SU-DHL-6 (cell line): ENCODE data around the gene PRKCA.
"Not testable (repeated sequence)": the region's sequence is repeated elsewhere in the genome, so short reads cannot be mapped to it uniquely, and the experiment has no call there.

Experiments used
- H2AFZ ChIP-seq: fragments of 200-600 bp; sonication (generic); 2 replicates; pipeline ENCODE4 v1.6.1; 2014; ENCODE audit warnings: low read depth, mild to moderate bottlenecking, moderate library complexity, mixed read lengths, antibody characterized with exemption, low read length; ENCODE audit not compliant: severe bottlenecking
- H3F3A ChIP-seq: fragments of 200-600 bp; shearing (Covaris generic); 2 replicates; pipeline ENCODE4 v1.6.0; 2016; ENCODE audit warnings: antibody characterized with exemption, mild to moderate bottlenecking; ENCODE audit not compliant: insufficient read depth
- H3K27ac ChIP-seq: fragments of 200-600 bp; sonication (generic); 2 replicates; pipeline ENCODE4 v1.5.1; 2016; ENCODE audit warnings: low read depth, mild to moderate bottlenecking, low read length, moderate library complexity, mixed read lengths
- H3K27me3 ChIP-seq: fragments of 200-600 bp; sonication (generic), shearing (Covaris generic); 2 replicates; pipeline ENCODE4 v1.6.0; 2014; ENCODE audit warnings: mild to moderate bottlenecking, low read length
- H3K36me3 ChIP-seq: fragments of 200-600 bp; sonication (generic); 2 replicates; pipeline ENCODE4 v1.6.1; 2014; ENCODE audit warnings: mild to moderate bottlenecking, low read length, mixed read lengths
- H3K4me2 ChIP-seq: fragments of 300-600, 200-600 bp; shearing (Covaris generic), sonication (generic); 2 replicates; pipeline ENCODE4 v1.6.0; 2014; ENCODE audit warnings: low read length, low read depth, mild to moderate bottlenecking; ENCODE audit not compliant: poor library complexity, severe bottlenecking
- H3K4me3 ChIP-seq: fragments of 200-600 bp; sonication (generic); 2 replicates; pipeline ENCODE4 v1.5.1; 2014; ENCODE audit warnings: antibody characterized with exemption, low read length, mild to moderate bottlenecking, mixed read lengths; ENCODE audit not compliant: insufficient read depth, poor library complexity, severe bottlenecking
- H3K79me2 ChIP-seq: fragments of 200-600 bp; sonication (generic); 2 replicates; pipeline ENCODE4 v1.6.1; 2014; ENCODE audit warnings: mild to moderate bottlenecking, low read length, moderate library complexity; ENCODE audit not compliant: insufficient read depth
- H3K9ac ChIP-seq: fragments of 200-600 bp; sonication (generic); 2 replicates; pipeline ENCODE4 v1.7.0; 2014; ENCODE audit warnings: mild to moderate bottlenecking, low read length
- H3K9me2 ChIP-seq: fragments of 200-600 bp; sonication (generic); replicated peaks from 2 replicates; pipeline ENCODE4 v1.6.1; 2014; ENCODE audit warnings: low read length; ENCODE audit not compliant: insufficient read depth
- H3K9me3 ChIP-seq: fragments of 200-600 bp; sonication (generic); 2 replicates; pipeline ENCODE4 v1.6.1; 2014; ENCODE audit warnings: low read length, mixed read lengths; ENCODE audit not compliant: insufficient read depth
- H4K20me1 ChIP-seq: fragments of 200-600 bp; sonication (generic); 2 replicates; pipeline ENCODE4 v1.6.1; 2014; ENCODE audit warnings: low read depth, mild to moderate bottlenecking, antibody characterized with exemption, low read length, moderate library complexity, mixed read lengths
- EZH2phosphoT487 ChIP-seq: fragments of 200-600 bp; sonication (generic), shearing (Covaris generic); conservative IDR thresholded peaks from 2 replicates; pipeline ENCODE4 v1.6.1; 2018; ENCODE audit warnings: mild to moderate bottlenecking, antibody characterized with exemption, low read length, moderate library complexity, mixed read lengths
- TF ChIP-seq, protein P1 (sequence below): fragments of 200-600 bp; sonication (generic); IDR thresholded peaks from one replicate; pipeline ENCODE4 v1.5.1; 2017; ENCODE audit warnings: antibody characterized with exemption, mild to moderate bottlenecking, low read length, moderate library complexity; ENCODE audit not compliant: insufficient read depth, poor library complexity, severe bottlenecking

The PRKCA gene

GRCh38 chr17:66357037-66357436 lies 54.6 kb downstream of the PRKCA start:
- Histone ChIP-seq H4K20me1 (peaks cover 30% of the 10 kb centered on the region; the same call in 1 of the 2 replicates), H3K27ac (no peak overlapping the region), H3K36me3 (no peaks in the 10 kb centered on the region; the same call in 1 of the 2 replicates), H3K4me2 (no peak overlapping the region), H2AFZ (no peak overlapping the region), H3F3A (peaks cover 13% of the 10 kb centered on the region), H3K9me2 (no peaks in the 10 kb centered on the region), H3K9ac (no peak overlapping the region), H3K79me2 (peaks cover 99% of the 10 kb centered on the region), H3K9me3 (no peaks in the 10 kb centered on the region), H3K27me3 (no peaks in the 10 kb centered on the region), H3K4me3 (no peak overlapping the region)
- no peak for TF ChIP-seq EZH2phosphoT487
- TF ChIP-seq, protein P1, sequence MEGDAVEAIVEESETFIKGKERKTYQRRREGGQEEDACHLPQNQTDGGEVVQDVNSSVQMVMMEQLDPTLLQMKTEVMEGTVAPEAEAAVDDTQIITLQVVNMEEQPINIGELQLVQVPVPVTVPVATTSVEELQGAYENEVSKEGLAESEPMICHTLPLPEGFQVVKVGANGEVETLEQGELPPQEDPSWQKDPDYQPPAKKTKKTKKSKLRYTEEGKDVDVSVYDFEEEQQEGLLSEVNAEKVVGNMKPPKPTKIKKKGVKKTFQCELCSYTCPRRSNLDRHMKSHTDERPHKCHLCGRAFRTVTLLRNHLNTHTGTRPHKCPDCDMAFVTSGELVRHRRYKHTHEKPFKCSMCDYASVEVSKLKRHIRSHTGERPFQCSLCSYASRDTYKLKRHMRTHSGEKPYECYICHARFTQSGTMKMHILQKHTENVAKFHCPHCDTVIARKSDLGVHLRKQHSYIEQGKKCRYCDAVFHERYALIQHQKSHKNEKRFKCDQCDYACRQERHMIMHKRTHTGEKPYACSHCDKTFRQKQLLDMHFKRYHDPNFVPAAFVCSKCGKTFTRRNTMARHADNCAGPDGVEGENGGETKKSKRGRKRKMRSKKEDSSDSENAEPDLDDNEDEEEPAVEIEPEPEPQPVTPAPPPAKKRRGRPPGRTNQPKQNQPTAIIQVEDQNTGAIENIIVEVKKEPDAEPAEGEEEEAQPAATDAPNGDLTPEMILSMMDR = no peak

DNA sequence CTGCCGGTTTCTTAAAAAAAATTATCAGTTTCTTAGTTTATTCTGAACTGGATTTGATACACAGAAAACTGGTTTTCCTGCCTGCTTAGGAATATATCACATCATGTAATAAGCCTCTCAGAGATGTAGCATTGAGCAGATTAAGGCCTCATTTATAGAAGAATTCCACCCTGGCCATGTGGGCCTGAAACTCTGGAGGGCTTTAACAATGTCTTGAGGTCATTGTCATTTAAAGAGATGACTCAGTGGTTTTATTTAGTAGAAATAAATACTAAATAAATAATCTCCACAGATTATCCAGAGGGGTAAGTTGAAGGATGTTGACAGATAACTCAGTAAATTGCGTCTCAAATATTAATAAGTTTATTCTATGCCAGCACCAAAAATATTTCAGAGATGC lies 56.9 kb downstream of the PRKCA start:
- TF ChIP-seq EZH2phosphoT487 = no peak
- TF ChIP-seq, protein P1 = no peak
- H4K20me1 ChIP-seq = peaks cover 29% of the 10 kb centered on the region; the same call in 1 of the 2 replicates
- no peak overlapping the region for H3K4me2 ChIP-seq
- no peaks in the 10 kb centered on the region for H3K27me3 ChIP-seq
- H3K9ac ChIP-seq = no peak overlapping the region
- no peaks in the 10 kb centered on the region for H3K9me2 ChIP-seq
- no peak overlapping the region for H3K4me3 ChIP-seq
- no peaks in the 10 kb centered on the region for H3K9me3 ChIP-seq
- no peak overlapping the region for H3K27ac ChIP-seq
- H3K79me2 ChIP-seq = peaks cover 100% of the 10 kb centered on the region
- H3F3A ChIP-seq = peaks cover 13% of the 10 kb centered on the region
- no peaks in the 10 kb centered on the region; the same call in 1 of the 2 replicates for H3K36me3 ChIP-seq
- no peak overlapping the region for H2AFZ ChIP-seq

GRCh38 chr17:66360961-66361565 lies 58.6 kb downstream of the PRKCA start:
- not testable (repeated sequence) for H3K9me2 ChIP-seq, H3K9ac ChIP-seq, H3K4me2 ChIP-seq, H2AFZ ChIP-seq, H3K4me3 ChIP-seq, H3K27me3 ChIP-seq, H3K36me3 ChIP-seq, H3K9me3 ChIP-seq, H3K27ac ChIP-seq
- peaks cover 22% of the 10 kb centered on the region; the same call in 1 of the 2 replicates for H4K20me1 ChIP-seq
- H3K79me2 ChIP-seq = peaks cover 100% of the 10 kb centered on the region
- H3F3A ChIP-seq = peaks cover 12% of the 10 kb centered on the region

DNA sequence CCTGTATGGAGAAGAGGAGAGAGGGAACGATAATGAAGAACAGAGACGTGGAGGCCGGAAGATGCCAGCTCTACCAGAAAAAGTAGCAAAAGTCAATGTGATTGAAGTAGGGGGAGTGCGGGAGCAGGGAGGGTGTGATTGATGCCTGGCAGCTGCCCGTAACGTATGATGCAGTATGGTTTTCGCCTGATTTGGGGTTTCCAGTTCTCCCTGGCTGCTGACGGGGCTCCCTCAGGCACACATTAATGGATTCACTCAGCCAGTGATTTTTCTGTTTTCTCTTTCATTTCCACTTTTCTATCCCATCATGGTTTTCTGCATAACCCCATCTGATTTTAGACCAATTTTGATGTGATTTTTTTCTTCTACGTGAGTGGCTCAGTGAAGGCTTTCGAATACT lies 62.1 kb downstream of the PRKCA start:
- Histone ChIP-seq H3K9me2 (no peaks in the 10 kb centered on the region), H3K36me3 (no peaks in the 10 kb centered on the region; the same call in 1 of the 2 replicates), H3K4me3 (no peak overlapping the region), H3K27me3 (no peaks in the 10 kb centered on the region), H3K9ac (no peak overlapping the region), H3F3A (peaks cover 14% of the 10 kb centered on the region; the same call in 1 of the 2 replicates), H3K79me2 (peaks cover 97% of the 10 kb centered on the region), H2AFZ (no peak overlapping the region), H3K9me3 (no peaks in the 10 kb centered on the region), H3K4me2 (no peak overlapping the region), H4K20me1 (peaks cover 14% of the 10 kb centered on the region), H3K27ac (no peak overlapping the region)
- TF ChIP-seq, protein P1 = no peak
- TF ChIP-seq EZH2phosphoT487 = no peak
